COLO668 (cell line): ENCODE results near the gene OXER1.

ENCODE experiments used
- DNase-seq: peaks from one replicate; lab custom pipeline; 2025; ENCODE audit not compliant: unreplicated experiment; lab: John Stamatoyannopoulos, UW

The OXER1 gene

GRCh38 chr2:42770288-42771131, 6.6 kb upstream of the OXER1 start:
- peak; percentile 24 for DNase-seq

GRCh38 chr2:42769583-42770287, 5.8 kb upstream of the OXER1 start:
- DNase-seq: no peak

GRCh38 chr2:42768706-42769256, 4.8 kb upstream of the OXER1 start:
- DNase-seq: no peak

GRCh38 chr2:42767899-42768705, 4.2 kb upstream of the OXER1 start:
- no peak for DNase-seq

GRCh38 chr2:42767080-42767898, 3.4 kb upstream of the OXER1 start:
- DNase-seq: no peak

- DNase-seq: no peak
Measured at GRCh38 chr2:42765686-42766085, 1.8 kb upstream of the OXER1 start.

- no peak for DNase-seq
Measured at GRCh38 chr2:42764901-42765300, 966 bp upstream of the OXER1 start.

- DNase-seq: no peak
Measured at GRCh38 chr2:42762823-42763804, 821 bp downstream of the OXER1 start.

GRCh38 chr2:42762155-42762554, 1.8 kb downstream of the OXER1 start:
- no peak for DNase-seq

GRCh38 chr2:42761554-42761953, 2.4 kb downstream of the OXER1 start:
- no peak for DNase-seq

GRCh38 chr2:42758751-42759150, 5.2 kb downstream of the OXER1 start:
- DNase-seq: no peak

GRCh38 chr2:42757981-42758740, 5.8 kb downstream of the OXER1 start:
- DNase-seq: no peak

GRCh38 chr2:42756966-42757513, 6.9 kb downstream of the OXER1 start:
- DNase-seq: no peak

- DNase-seq: no peak
Measured at GRCh38 chr2:42756150-42756775, 7.7 kb downstream of the OXER1 start.

- DNase-seq: no peak
Measured at GRCh38 chr2:42755191-42755880, 8.6 kb downstream of the OXER1 start.

- DNase-seq: no peak
Measured at GRCh38 chr2:42754776-42755140, 9.2 kb downstream of the OXER1 start.
